HL-60 (cell line): ENCODE data around the gene SH3BP1.

ENCODE experiments used
- GABPA ChIP-seq: IDR thresholded peaks from 2 replicates; pipeline ENCODE4 v1.6.1; 2012; ENCODE audit warnings: low read depth
- POLR2AphosphoS5 ChIP-seq: IDR thresholded peaks from 2 replicates; pipeline ENCODE4 v1.6.1; 2012; ENCODE audit warnings: low read depth
- SPI1 ChIP-seq: IDR thresholded peaks from 2 replicates; pipeline ENCODE4 v1.6.1; 2012; ENCODE audit warnings: low read depth, mild to moderate bottlenecking, borderline replicate concordance
- TF ChIP-seq, protein P1 (sequence below): IDR thresholded peaks from one replicate; pipeline ENCODE4 v1.5.1; 2011; ENCODE audit warnings: low read length, control low read depth, inconsistent platforms; ENCODE audit not compliant: insufficient read depth
- TF ChIP-seq, protein P2 (sequence below): IDR thresholded peaks from 2 replicates; pipeline ENCODE4 v1.6.1; 2012; ENCODE audit warnings: low read depth; ENCODE audit not compliant: insufficient replicate concordance

DNA sequence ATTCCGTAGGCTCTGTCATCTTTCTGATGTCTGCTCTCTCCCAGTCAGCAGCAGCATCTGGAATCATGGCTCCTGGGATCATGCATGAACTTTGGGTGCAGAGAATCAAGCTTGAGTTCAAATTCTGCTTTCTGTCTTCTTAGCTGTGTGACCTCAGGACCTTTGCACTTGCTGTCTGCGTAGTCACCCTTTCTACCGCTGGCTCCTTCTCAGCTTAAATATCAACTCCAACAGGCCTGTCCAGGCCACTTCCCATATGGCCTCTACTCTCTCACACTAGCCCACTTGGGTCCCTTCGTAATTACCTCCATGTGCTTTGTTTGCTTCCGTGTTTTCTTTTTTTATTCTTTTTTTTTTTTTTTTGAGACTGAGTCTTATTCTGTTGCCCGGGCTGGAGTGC, 35.4 kb upstream of the SH3BP1 start:
- TF ChIP-seq, protein P1, sequence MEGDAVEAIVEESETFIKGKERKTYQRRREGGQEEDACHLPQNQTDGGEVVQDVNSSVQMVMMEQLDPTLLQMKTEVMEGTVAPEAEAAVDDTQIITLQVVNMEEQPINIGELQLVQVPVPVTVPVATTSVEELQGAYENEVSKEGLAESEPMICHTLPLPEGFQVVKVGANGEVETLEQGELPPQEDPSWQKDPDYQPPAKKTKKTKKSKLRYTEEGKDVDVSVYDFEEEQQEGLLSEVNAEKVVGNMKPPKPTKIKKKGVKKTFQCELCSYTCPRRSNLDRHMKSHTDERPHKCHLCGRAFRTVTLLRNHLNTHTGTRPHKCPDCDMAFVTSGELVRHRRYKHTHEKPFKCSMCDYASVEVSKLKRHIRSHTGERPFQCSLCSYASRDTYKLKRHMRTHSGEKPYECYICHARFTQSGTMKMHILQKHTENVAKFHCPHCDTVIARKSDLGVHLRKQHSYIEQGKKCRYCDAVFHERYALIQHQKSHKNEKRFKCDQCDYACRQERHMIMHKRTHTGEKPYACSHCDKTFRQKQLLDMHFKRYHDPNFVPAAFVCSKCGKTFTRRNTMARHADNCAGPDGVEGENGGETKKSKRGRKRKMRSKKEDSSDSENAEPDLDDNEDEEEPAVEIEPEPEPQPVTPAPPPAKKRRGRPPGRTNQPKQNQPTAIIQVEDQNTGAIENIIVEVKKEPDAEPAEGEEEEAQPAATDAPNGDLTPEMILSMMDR = no peak
- no peak for TF ChIP-seq POLR2AphosphoS5
- TF ChIP-seq GABPA = no peak
- TF ChIP-seq, protein P2, sequence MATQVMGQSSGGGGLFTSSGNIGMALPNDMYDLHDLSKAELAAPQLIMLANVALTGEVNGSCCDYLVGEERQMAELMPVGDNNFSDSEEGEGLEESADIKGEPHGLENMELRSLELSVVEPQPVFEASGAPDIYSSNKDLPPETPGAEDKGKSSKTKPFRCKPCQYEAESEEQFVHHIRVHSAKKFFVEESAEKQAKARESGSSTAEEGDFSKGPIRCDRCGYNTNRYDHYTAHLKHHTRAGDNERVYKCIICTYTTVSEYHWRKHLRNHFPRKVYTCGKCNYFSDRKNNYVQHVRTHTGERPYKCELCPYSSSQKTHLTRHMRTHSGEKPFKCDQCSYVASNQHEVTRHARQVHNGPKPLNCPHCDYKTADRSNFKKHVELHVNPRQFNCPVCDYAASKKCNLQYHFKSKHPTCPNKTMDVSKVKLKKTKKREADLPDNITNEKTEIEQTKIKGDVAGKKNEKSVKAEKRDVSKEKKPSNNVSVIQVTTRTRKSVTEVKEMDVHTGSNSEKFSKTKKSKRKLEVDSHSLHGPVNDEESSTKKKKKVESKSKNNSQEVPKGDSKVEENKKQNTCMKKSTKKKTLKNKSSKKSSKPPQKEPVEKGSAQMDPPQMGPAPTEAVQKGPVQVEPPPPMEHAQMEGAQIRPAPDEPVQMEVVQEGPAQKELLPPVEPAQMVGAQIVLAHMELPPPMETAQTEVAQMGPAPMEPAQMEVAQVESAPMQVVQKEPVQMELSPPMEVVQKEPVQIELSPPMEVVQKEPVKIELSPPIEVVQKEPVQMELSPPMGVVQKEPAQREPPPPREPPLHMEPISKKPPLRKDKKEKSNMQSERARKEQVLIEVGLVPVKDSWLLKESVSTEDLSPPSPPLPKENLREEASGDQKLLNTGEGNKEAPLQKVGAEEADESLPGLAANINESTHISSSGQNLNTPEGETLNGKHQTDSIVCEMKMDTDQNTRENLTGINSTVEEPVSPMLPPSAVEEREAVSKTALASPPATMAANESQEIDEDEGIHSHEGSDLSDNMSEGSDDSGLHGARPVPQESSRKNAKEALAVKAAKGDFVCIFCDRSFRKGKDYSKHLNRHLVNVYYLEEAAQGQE = no peak
- TF ChIP-seq SPI1 = no peak
